Ascending aorta (tissue), 2 donors: ENCODE measurements around the gene GLRX. TPM values are rescaled to one million over a fixed set of nuclear protein-coding genes. Genes with fewer than 3 reads are reported as not detected.

ENCODE experiments used
- DNase-seq, 2 donors: peaks; one replicate each; pipeline ENCODE4 v3.0.0-alpha.2; 2019; ENCODE audit warnings: low spot score in 2 of 2
- H3K27ac ChIP-seq, 2 donors: fragments of 200-600 bp; sonication (generic); one replicate each; pipeline ENCODE4 v1.5.1; 2016 to 2017; ENCODE audit warnings: mild to moderate bottlenecking in 1 of 2
- H3K27me3 ChIP-seq: fragments of 200-600 bp; sonication (generic); one replicate; pipeline ENCODE4 v1.5.1; 2017
- H3K36me3 ChIP-seq, 2 donors: fragments of 200-600 bp; sonication (generic); one replicate each; pipeline ENCODE4 v1.5.1; 2016
- H3K4me1 ChIP-seq, 2 donors: fragments of 200-600 bp; sonication (generic); one replicate each; pipeline ENCODE4 v1.5.1; 2016 to 2017; ENCODE audit warnings: mild to moderate bottlenecking in 1 of 2
- H3K4me3 ChIP-seq, 2 donors: fragments of 200-600 bp; sonication (generic); one replicate each; pipeline ENCODE4 v1.5.1; 2016 to 2017; ENCODE audit warnings: mild to moderate bottlenecking in 1 of 2
- H3K9me3 ChIP-seq, 2 donors: fragments of 200-600 bp; sonication (generic); one replicate each; pipeline ENCODE4 v1.5.1; 2016
- intact Hi-C: fragments of 100-400 bp; cut with DNase I; formaldehyde crosslinking; loops from one replicate; pipeline ENCODE4 v1.15.1; 2023
- total RNA-seq: library from RNA; depleted of rRNA; stranded (reverse); fragments of >200 nt; gene quantifications from one replicate; pipeline ENCODE4 v1.1.0, GENCODE V29; 2016
- TF ChIP-seq, protein P1 (sequence below), 3 experiments: fragments of 200-600 bp in 2 of 3; fragments of 450-650 bp in 1 of 3; sonication (generic) in 2 of 3; IDR thresholded peaks; one replicate each; pipeline ENCODE4 v1.5.1; 2016 to 2019; ENCODE audit warnings: antibody characterized with exemption in 3 of 3, mild to moderate bottlenecking in 1 of 3, moderate library complexity in 1 of 3

GLRX gene
- total RNA-seq, 1 donor from 2014 or later, result 18.5 TPM

DNA sequence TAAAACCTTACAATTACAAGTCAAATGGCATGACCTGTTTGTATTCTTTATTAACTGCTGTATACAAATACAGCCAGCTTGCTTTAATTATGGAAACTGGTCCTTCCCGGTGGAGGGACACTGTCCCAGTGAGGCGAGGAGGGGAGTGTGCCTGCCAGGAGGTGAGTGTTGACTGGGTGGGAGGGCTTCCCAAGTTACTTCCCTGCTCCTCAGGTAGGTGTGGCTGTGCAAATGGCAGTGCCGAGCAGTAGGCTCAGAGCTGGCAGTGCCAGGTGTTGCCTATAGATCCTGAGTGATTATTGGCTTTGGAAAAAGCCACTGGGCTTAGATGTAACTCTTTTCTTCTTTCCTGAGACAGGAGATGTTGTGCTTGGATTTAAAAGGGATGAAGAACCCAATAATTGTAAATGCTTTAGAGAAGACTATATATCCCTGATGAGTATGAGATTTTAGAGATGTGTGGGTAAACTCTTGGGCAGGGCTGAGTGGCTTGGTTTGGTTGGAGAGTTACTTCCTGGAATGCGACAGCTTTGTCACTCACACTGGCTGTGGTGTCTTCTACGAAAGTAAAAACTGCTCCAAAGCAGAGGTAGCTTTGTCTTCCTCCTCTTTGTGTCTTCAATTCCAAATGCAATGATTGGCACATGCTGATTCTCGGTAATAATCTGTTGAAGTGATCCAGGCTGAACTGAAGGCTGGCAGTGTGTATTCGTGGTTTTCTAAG, 43.7 kb downstream of the GLRX start:
- Histone ChIP-seq H3K27me3 (no peaks in the 10 kb centered on the region), H3K9me3 (no peaks in the 10 kb centered on the region), H3K4me3 (no peak overlapping the region), H3K4me1 (peaks cover 0 to 12% of the 10 kb centered on the region in 2 donors), H3K27ac (peak overlapping the region; percentile 54 to 73), H3K36me3 (no peaks in the 10 kb centered on the region)
- no peak for DNase-seq
- intact Hi-C loops, result no loop called here
- TF ChIP-seq, protein P1, sequence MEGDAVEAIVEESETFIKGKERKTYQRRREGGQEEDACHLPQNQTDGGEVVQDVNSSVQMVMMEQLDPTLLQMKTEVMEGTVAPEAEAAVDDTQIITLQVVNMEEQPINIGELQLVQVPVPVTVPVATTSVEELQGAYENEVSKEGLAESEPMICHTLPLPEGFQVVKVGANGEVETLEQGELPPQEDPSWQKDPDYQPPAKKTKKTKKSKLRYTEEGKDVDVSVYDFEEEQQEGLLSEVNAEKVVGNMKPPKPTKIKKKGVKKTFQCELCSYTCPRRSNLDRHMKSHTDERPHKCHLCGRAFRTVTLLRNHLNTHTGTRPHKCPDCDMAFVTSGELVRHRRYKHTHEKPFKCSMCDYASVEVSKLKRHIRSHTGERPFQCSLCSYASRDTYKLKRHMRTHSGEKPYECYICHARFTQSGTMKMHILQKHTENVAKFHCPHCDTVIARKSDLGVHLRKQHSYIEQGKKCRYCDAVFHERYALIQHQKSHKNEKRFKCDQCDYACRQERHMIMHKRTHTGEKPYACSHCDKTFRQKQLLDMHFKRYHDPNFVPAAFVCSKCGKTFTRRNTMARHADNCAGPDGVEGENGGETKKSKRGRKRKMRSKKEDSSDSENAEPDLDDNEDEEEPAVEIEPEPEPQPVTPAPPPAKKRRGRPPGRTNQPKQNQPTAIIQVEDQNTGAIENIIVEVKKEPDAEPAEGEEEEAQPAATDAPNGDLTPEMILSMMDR (IDR thresholded peaks at IDR 0.05), result no peak

DNA sequence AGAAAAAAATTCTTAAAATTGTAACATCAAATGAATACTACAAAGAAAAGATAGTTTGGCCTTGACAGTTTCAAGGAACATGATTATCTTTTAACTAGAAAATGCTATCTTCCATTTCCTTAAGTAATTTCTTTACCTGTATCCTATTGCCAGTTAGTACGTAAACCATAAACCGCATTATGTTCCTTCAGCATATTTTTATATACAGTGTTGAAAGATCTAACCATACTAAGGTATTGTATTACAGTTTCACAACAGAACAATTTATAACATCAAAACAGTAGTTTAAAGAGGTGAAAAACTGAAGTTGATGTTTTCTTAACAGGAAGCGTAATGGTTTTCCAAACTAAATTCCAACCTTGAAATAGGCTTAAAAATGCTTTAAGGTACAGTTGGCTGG, 45.1 kb downstream of the GLRX start:
- Histone ChIP-seq H3K27ac (no peak overlapping the region), H3K4me3 (no peak overlapping the region), H3K9me3 (no peaks in the 10 kb centered on the region), H3K27me3 (no peaks in the 10 kb centered on the region), H3K4me1 (peaks cover 0 to 12% of the 10 kb centered on the region in 2 donors), H3K36me3 (no peaks in the 10 kb centered on the region)
- TF ChIP-seq, protein P1 (IDR thresholded peaks at IDR 0.05), result no peak
- intact Hi-C loops, result no loop called here
- no peak for DNase-seq

DNA sequence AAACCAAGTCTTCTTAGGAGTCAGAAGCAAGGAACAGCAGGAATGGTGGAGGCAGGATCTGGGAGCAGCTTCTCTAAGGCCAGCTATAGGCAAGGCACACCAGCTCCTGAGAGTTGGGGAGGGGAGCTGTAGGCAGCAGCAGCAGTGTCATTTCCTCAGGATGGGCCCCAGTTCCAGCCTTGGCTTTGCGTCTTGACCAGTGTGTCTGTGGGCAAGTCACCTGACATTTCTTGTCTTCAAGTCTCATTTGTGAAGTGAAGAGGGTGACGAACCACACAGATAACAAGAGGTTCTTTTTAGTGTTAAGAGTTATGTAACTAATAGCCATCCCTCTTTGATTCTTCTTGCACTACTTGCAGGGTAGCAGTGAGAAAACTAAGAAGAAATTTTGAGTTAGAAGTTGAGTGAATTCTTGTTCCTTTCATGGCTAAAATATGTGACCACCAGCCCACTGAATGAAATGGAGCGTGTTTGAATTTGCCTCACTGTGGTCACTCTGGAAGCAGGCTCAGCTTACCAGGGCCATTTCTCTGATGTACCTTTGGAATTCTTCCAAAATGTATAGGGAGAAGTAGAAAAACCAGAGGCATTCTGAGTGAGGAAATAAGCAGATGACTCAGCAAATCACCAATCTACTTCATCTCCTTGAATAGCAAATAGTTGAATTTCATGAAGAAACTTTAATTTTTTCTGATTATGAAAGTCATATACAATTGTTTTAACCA, 49.0 kb downstream of the GLRX start:
- Histone ChIP-seq H3K9me3 (no peaks in the 10 kb centered on the region), H3K27ac (no peak overlapping the region), H3K4me1 (no peaks in the 10 kb centered on the region), H3K36me3 (peaks cover 0 to 10% of the 10 kb centered on the region in 2 donors), H3K27me3 (no peaks in the 10 kb centered on the region), H3K4me3 (no peak overlapping the region)
- TF ChIP-seq, protein P1 (IDR thresholded peaks at IDR 0.05), result no peak
- intact Hi-C loops, result no loop called here
- no peak for DNase-seq

DNA sequence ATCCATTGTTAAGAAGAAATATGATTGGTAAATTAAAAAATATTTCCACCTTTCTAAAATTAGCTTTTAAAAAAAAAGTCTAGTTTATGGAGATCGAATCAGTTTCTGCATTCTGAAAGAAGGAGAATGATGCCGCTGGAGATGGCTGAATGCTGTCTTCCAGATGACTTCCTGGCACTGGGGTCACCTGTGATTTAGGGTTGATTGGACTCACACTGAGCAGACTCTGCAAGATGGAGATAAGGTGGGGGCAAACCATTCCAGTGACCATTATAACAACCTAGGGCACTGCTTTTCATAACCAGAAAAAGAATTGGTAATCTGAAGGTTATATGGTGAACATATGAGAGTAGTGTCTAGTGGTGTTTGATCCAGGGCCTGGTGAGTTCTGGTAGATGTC, 50.6 kb downstream of the GLRX start:
- Histone ChIP-seq H3K27ac (no peak overlapping the region), H3K4me1 (no peaks in the 10 kb centered on the region), H3K4me3 (no peak overlapping the region), H3K27me3 (no peaks in the 10 kb centered on the region), H3K9me3 (no peaks in the 10 kb centered on the region), H3K36me3 (peaks cover 0 to 11% of the 10 kb centered on the region in 2 donors)
- DNase-seq, result no peak
- TF ChIP-seq, protein P1 (IDR thresholded peaks at IDR 0.05), result no peak
- intact Hi-C loops, result no loop called here

DNA sequence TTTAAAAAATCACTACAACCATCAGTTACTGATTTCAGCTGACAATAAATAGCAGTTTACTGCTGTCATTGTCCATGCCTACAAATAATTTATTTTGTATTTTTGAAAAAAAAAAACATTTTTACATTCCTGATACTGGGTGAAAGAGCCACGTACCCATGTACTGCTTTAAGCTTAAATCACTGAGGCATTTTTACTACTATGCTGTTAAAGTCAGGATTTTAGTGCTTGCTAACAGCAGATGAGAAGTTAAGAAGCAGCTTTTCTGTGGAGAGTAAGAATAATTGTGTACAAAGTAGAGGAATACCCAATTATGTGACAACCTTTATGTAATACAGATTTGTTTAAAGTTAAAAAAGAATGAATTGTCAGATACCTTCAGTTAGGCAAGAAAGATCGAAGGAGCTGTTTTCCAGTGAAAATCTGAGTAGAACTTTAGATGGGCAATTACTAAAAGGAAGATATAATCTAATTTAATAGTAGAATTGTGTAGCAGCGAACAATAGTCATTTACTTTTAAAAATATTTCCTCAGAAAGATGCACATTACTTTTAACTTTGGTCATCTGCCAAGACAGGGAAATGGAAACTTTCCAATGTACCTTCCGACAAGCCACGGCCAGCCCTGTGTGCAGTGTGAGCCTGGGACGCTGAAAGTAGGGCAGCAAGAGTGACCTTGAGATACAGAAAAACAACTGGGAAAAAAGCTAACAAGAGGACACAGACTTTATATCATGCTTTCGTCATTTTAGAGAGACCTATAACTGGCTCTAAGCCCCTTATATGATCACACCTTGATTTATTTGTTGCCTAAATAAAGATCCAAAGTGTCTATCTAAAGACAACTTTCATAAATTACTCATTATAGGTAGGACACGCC, 51.5 kb downstream of the GLRX start:
- Histone ChIP-seq H3K27me3 (no peaks in the 10 kb centered on the region), H3K36me3 (peaks cover 0 to 11% of the 10 kb centered on the region in 2 donors), H3K27ac (no peak overlapping the region), H3K4me1 (no peaks in the 10 kb centered on the region), H3K9me3 (no peaks in the 10 kb centered on the region), H3K4me3 (no peak overlapping the region)
- TF ChIP-seq, protein P1 (IDR thresholded peaks at IDR 0.05), result no peak
- DNase-seq, result no peak
- intact Hi-C loops, result no loop called here
